ENCODE results near the gene THRB. TPM values are rescaled to one million over a fixed set of nuclear protein-coding genes. Genes with fewer than 3 reads are reported as not detected.
"Not testable (repeated sequence)": the region's sequence is repeated elsewhere in the genome, so short reads cannot be mapped to it uniquely, and the experiment has no call there.

Gene THRB
- total RNA-seq, 1 donor from 2014 or later: not detected

DNA sequence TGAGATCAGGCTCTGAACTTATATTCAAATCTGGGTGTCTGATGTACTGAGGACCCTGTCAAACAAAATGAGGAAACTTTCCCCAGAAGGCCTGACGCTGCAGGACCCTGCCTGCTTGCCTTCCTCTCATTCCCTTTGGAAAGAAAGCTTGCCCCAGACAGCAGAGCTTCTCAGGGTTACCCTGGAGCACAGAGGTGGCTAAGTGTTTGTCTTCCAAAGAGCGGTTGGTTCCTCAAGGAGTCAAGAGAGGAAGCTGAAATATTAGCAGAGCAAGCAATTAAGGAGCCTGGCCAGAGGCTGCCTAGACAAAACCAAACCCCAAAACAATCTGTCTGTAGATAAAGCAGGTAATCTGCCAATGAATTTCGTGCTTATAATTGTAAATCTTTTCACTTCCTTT is 374.2 kb downstream of the THRB start:
- intact Hi-C loops (cut with micrococcal nuclease): no loop called here

- intact Hi-C loops (cut with micrococcal nuclease): no loop called here
Measured at GRCh38 chr3:24119321-24119751, 375.3 kb downstream of the THRB start.

DNA sequence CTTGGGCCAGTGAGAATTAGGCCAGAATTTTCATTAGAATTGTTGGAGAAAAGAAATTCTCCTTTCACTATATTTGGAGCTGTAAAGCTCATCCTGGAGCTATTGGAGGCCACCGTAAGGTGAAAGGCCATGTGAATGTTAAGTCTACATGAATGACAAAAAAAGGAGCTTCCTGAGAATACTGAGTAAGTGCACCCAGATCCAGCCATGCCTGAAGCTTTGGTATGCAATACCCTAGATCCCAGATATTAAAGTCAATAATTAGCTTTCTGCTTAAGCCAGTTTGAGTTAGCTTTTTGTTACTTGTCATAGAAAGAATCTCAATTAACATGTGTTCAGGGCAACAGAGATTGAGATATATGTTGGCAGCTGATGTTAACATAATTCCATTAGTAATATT is 377.1 kb downstream of the THRB start:
- intact Hi-C loops (cut with micrococcal nuclease): no loop called here

DNA sequence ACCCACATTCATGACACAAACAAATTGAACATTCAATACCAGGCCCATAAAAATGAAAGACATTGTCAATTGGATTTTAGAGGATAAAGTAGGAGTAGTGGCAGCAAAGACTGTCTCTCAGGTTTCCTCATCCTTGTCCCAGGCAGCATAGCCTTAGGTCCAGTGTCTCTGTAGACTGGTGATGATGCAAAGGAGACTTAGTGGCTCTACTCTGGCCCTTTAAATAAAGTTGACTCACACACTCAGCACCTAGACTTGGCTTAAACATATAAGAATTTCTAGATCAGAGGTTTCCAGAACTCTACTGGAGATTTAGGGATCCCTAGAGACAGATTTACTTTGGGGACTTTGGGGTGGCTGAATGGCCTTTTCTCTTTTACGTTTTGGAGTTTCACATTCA is 382.9 kb downstream of the THRB start:
- intact Hi-C loops (cut with micrococcal nuclease): no loop called here

DNA sequence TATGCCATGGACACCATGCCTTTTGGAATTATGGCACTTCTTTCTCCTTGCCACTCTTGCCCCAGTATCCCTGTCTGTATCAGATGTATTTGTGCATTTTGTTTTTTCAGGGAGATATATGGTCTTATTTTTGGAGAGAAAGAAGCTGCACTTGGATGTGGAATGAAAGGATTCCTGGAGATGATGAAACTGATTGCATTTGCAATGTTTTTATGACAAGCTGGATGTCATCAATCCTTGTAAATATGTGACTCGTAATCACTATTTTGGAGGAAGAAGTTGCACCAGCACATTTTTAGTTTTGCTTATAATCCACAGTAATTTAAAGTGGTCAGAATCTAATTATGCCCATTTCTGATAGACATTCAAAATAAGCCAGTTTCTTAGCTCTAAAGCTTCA is 384.6 kb downstream of the THRB start:
- intact Hi-C loops (cut with micrococcal nuclease): no loop called here

GRCh38 chr3:24101676-24102168 is 392.9 kb downstream of the THRB start:
- intact Hi-C loops (cut with micrococcal nuclease): no loop called here

DNA sequence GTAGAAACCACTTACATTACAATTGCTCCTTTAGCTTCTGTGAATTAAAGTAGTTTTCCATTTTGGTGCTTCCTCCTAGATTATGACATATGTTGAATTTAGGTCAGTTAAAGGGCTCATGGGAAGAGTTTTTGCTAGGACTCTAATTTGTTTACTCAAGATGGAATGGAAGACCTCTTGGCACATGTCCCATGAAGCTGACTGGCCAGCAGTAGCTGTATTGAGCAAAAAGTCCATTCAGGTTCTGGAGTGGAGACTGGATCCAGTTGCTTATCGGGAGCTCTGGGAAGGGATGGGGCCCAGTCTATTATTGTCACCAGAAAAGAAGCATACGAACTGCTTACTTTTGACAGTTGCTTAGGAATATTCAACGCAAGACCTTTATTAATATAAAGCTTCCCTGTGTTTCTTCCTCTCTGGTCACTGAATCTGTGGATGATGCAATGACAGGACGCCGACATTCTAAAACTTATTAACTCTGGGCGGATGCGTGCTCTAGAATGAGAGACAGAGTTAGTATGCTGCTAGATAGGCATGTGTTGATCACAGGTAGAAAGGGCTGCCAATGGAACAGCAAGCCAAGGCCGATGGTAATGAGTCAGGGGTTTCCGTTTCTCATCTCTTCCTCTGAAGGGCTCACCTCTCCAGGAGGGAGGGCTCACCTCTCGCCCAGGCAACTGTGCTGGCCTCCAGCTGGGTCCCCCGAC is 393.8 kb downstream of the THRB start:
- intact Hi-C loops (cut with micrococcal nuclease): no loop called here

GRCh38 chr3:24096695-24097290 is 397.9 kb downstream of the THRB start:
- intact Hi-C loops (cut with micrococcal nuclease): no loop called here

GRCh38 chr3:24096271-24096670 is 398.4 kb downstream of the THRB start:
- intact Hi-C loops (cut with micrococcal nuclease): no loop called here

DNA sequence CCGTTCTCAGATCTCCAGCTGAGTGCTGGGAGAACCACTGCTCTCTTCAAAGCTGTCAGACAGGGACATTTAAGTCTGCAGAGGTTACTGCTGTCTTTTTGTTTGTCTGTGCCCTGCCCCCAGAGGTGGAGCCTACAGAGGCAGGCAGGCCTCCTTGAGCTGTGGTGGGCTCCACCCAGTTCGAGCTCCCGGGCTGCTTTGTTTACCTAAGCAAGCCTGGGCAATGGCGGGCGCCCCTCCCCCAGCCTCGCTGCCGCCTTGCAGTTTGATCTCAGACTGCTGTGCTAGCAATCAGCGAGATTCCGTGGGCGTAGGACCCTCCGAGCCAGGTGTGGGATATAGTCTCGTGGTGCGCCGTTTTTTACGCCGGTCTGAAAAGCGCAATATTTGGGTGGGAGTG is 399.8 kb downstream of the THRB start:
- intact Hi-C loops (cut with micrococcal nuclease): not testable (repeated sequence)

- intact Hi-C loops (cut with micrococcal nuclease): no loop called here
Measured at GRCh38 chr3:24088782-24089181, 405.9 kb downstream of the THRB start.

DNA sequence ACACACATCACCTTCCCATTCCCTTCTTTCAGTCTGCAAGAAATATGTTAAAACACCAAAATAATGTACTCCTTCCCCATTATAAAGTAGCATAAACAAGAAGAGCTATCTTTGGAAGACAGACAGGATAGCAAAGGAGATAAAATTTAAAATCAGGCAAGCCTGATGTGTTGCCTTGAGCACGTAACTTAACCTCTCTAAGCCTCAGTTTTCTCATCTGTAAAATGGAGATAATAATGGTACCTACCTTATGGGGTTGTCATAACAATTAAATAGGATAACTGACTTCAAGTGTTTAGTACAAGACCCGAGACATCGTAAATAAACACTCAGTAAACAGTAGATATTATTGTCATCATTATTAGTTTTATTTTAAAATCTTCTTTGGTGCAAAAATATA is 407.2 kb downstream of the THRB start:
- intact Hi-C loops (cut with micrococcal nuclease): no loop called here

DNA sequence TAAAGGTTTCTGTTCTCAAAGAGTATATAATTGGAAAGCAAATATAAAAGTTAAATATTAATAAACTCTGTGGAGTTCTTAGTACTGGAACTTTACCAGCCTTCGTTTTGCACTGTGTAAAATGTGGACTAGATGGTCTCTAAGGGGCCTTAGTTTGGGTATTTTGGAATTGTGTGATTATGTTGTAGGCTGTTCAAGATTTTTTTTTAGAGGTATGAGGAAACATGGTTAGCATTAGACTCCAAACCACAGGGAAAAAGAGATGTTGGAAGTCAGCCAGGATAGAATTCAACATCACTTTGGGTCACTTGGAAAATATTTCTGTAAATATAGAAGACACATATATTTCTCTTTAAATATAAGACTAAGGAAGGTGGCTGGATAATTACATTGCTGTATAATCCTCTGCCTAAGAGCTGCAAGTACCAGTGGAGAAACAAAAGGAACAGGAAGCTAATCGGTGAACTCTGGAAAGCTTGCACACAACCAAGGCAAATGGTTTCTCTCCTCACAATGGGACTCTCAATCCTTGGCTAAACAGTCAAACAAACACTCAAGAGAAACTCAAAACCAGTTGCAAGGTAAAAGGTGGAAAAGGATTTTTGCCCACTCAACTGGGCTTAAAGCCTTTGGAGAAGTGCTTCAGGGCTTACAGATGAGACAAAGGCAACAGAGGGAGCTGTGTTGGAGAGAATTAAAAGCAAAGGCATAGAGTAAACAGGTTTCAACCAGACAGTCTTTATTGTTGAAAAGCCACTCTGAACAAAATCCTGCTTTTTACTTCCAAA is 407.8 kb downstream of the THRB start:
- intact Hi-C loops (cut with micrococcal nuclease): no loop called here

DNA sequence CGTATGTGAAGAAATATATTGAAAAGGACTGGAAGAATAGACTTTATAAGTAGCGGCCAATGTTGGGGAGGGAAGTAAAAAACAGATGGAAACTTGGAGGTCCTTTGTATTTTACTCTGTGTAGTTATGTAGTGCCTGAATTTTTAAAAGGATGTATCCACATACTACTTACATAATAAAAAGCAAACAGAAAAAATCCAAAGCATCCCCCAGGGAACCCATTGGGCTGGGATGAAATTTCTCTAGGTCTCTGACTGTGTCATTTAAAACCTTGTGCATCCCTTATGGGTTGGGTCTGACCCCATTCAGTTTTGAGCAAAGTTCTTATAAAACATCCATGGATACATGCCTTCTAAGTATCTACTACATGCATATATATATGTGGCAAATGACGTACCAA is 408.4 kb downstream of the THRB start:
- intact Hi-C loops (cut with micrococcal nuclease): no loop called here

DNA sequence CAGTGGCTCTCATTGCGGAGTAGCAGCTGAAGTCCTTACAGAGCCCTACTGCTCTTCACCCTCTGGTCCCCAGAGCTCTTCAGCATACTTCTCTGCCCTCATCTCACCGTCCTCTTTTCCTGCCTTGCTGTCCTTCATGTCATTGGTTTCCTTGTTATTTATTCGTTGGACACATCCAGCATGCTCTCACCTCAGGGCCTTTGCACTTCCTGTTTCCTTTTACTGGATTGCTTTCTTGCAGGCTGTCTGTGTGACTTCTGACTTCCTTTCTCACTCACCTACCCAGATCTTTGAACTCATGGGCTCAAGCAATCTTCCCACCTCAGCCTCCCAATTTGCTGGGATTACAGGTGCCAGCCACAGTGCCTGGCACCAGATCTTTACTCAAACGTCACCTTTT is 422.5 kb downstream of the THRB start:
- intact Hi-C loops (cut with micrococcal nuclease): no loop called here

DNA sequence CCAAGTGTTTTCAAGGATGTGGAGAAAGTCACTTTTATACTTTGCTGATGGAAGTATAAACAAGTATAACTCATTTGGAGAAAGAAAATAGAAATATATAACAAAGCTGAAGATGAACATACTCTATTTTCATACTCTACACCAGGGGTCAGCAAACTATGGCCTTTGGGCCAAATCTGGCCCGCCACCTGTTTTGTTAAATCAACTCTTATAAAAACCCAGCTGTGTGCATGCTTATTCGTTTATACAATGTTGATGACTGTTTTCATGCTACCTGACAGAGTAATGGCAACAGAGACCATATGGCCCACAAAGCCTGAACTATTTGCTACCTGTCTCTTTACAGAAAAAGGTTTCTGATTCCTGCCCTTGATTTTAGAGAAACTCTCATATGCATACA is 425.6 kb downstream of the THRB start:
- intact Hi-C loops (cut with micrococcal nuclease): no loop called here

- intact Hi-C loops (cut with micrococcal nuclease): no loop called here
Measured at GRCh38 chr3:24067483-24067882, 427.2 kb downstream of the THRB start.

Data from T-helper 1 cell treated with Interleukin-12 subunit alpha and Interleukin-12 subunit beta and Interleukin-4 antibody, amounts not matched to agents 30 ng/mL and 1 ng/mL, for 36 hours (primary cell).